NCI-H226 (cell line): Measurements from ENCODE around the gene FIBCD1.

Source experiments
- DNase-seq: peaks from one replicate; pipeline ENCODE4 v3.0.0-alpha.2; 2015

Gene FIBCD1

DNA sequence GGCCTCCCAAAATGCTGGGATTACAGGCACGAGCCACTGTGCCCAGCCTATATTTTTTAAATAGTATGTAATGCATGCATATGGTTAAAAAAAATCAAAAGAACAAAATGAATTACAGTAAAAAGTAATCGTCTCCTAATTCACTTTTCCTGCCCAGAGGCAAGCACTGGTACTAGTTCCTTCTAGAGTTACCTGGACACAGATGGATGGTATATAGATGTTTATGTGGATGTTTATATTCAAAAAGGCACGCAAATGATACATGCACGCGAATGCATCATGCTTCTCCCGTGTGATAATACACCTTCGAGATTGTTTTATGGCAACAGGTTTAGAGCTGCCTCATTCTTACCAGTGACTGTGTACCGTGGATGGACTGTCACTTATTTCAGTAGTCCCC is 82.6 kb downstream of the FIBCD1 start:
- no peak for DNase-seq

DNA sequence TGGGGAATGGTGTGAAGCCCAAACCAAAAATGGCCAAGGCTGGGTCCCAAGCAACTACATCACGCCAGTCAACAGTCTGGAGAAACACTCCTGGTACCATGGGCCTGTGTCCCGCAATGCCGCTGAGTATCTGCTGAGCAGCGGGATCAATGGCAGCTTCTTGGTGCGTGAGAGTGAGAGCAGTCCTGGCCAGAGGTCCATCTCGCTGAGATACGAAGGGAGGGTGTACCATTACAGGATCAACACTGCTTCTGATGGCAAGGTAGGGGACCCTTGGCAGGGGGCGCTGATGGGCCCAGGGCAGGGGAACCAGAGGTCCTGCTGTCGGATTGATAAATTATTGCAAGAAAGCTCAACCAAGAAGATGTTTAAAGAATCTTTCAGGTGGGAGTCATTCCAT is 84.2 kb downstream of the FIBCD1 start:
- DNase-seq: no peak

- no peak for DNase-seq
These were observed 85.0 kb downstream of the FIBCD1 start for GRCh38 chr9:130854092-130854491.

DNA sequence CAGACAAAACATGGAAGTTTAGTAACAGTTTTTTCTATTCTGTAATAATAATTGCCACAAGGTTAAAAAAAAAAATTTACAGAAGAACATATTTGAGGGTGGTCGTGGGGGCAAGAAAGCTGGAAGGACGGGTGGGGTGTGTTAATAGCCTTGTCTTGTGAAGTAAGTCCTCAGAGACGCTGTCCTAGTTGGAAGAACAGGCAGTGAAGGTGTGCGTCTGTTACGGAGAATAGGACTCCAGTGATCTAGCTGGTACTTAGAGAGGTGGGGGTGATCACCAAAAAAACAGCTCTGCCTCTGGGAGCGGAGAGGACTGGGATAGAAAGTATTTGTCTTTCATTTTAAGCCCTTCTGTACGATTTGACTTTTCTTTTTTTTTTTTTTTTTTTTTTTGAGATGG is 86.2 kb downstream of the FIBCD1 start:
- DNase-seq: no peak
